ENCODE measurements around the gene SLC44A4.
A peak's percentile ranks its signal among the peaks of the same experiment; 100 is the strongest.
"Not testable (repeated sequence)": the region's sequence is repeated elsewhere in the genome, so short reads cannot be mapped to it uniquely, and the experiment has no call there.

The SLC44A4 gene

DNA sequence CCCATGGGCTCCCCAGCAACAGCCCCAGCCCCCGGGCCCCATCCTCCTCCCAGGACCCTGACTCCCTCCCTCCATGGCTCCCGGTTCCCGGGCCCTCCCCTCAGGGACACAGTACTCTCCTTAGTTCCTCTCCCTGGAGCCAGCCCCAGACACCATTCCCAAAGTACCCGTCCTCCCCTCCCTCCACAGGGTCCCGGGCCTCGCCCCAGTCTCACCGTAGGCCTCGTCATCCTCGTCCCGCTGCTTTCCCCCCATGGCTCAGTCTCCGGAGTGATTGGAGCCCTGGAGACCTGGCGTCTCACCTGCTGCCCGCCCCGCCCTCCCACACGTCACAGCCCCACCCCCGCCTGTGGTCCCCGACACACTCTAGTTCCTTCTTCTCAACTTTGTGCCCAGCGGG lies at the start of gene SLC44A4:
Gene SLC44A4 (minus strand): TSS at position 272 of the 400 bp plus-strand sequence. CDS start 17 bp downstream, at position 255.
- no peak for DNase-seq (ENCODE audit: low spot score in 2 of 2)
- no peak for ATAC-seq
- Mint-ChIP-seq H3K4me1 (peaks cover 6% of the 10 kb centered on the region), H3K4me3 (no peak within 1 kb of the TSS), H3K36me3 (peaks cover 41% of the 10 kb centered on the region), H3K9me3 (no peaks in the 10 kb centered on the region), H3K27ac (peak within 1 kb of the TSS; percentile 78)

DNA sequence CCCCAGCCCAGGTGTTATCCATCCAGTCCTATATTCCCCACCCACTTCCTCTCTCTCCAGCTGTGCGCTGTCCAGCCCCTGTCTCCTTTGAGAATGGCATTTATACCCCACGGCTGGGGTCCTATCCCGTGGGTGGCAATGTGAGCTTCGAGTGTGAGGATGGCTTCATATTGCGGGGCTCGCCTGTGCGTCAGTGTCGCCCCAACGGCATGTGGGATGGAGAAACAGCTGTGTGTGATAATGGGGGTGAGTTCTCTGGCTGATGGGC lies 49.8 kb upstream of the SLC44A4 start:
- ATAC-seq (no peak), DNase-seq (ENCODE audit: low spot score in 2 of 2) (no peak)
- H3K27ac Mint-ChIP-seq = no peak overlapping the region
- no peak overlapping the region for H3K4me3 Mint-ChIP-seq
- H3K9me3 Mint-ChIP-seq = no peaks in the 10 kb centered on the region
- no peaks in the 10 kb centered on the region for H3K36me3 Mint-ChIP-seq
- no peaks in the 10 kb centered on the region for H3K4me1 Mint-ChIP-seq

DNA sequence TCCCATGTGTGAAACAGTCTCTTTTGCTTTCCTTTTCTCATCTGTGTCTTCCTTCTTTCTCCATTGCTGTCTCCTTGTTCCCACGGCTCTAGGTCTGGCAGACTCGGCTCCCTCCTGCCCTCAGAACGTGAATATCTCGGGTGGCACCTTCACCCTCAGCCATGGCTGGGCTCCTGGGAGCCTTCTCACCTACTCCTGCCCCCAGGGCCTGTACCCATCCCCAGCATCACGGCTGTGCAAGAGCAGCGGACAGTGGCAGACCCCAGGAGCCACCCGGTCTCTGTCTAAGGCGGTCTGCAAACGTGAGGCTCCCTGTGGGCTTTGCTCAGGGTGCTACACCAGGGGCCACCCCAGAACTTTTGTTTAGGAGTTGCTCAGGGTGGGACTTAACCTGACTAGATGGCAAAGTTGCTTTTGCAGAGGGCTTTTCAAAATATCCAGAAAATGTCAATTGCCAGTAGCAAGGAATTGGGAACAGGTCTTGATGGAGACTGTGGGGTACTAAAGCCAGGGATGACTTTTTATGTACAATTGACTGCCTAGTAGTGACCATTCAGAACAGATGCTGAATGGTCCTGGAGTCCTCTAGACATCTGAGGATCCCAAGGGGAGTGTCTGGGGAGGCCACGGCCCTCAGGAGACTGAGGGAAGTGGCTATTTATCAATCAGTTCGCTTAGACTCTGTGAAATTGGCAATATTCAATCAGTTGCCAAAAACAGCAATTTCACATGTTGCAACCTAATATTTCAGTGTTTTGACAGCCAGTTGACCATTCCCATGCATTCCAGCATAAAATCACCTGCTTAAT lies 49.3 kb upstream of the SLC44A4 start:
- Mint-ChIP-seq H3K36me3 (no peaks in the 10 kb centered on the region), H3K27ac (no peak overlapping the region), H3K9me3 (no peaks in the 10 kb centered on the region), H3K4me3 (no peak overlapping the region), H3K4me1 (no peaks in the 10 kb centered on the region)
- ATAC-seq = no peak
- no peak for DNase-seq (ENCODE audit: low spot score in 2 of 2)

DNA sequence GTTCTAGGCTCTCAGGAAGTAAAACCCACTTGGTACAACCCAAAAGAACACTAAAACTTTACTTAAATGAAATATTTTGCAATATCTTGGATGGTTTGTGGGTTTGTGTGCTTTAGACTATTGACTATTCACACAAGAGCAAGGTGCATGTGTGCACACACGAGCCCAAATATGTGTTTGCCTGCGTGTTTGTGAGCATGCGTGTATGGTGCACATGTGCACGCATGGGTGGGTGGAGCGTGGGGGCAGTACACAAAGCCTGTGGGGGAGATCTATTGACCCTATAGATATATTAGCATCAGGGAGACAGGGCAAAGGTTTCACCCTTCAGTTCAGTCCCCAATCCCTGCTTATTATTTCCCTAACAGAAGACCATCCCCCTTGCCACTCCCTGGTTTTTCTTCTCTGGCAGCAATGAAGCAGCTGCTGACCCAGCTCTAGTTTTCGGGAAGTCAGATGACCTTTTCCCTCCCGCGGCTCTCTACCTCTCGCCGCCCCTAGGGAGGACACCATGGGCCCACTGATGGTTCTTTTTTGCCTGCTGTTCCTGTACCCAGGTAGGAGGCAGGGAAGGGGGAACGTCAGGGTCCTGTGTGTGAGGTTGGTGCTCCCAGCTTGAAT lies 48.6 kb upstream of the SLC44A4 start, which contains the start of gene C2:
Gene C2 (plus strand): TSS at position 476 of the 621 bp plus-strand sequence. CDS start 36 bp downstream, at position 512.
- H3K27ac Mint-ChIP-seq = no peak within 1 kb of the TSS
- ATAC-seq (no peak), DNase-seq (ENCODE audit: low spot score in 2 of 2) (no peak)
- no peaks in the 10 kb centered on the region for H3K4me1 Mint-ChIP-seq
- H3K9me3 Mint-ChIP-seq = no peaks in the 10 kb centered on the region
- no peaks in the 10 kb centered on the region for H3K36me3 Mint-ChIP-seq
- no peak within 1 kb of the TSS for H3K4me3 Mint-ChIP-seq

- Mint-ChIP-seq H3K4me3 (no peak overlapping the region), H3K9me3 (no peaks in the 10 kb centered on the region), H3K36me3 (no peaks in the 10 kb centered on the region), H3K4me1 (no peaks in the 10 kb centered on the region), H3K27ac (no peak overlapping the region)
- DNase-seq (ENCODE audit: low spot score in 2 of 2) (no peak), ATAC-seq (peak; percentile 56)
These were observed 44.1 kb upstream of the SLC44A4 start for GRCh38 chr6:31922942-31923341.

- ATAC-seq (no peak), DNase-seq (ENCODE audit: low spot score in 2 of 2) (no peak)
- Mint-ChIP-seq H3K27ac (no peak overlapping the region), H3K36me3 (no peaks in the 10 kb centered on the region), H3K4me1 (no peaks in the 10 kb centered on the region), H3K9me3 (no peaks in the 10 kb centered on the region), H3K4me3 (no peak overlapping the region)
These were observed 42.0 kb upstream of the SLC44A4 start for GRCh38 chr6:31920811-31921210.

DNA sequence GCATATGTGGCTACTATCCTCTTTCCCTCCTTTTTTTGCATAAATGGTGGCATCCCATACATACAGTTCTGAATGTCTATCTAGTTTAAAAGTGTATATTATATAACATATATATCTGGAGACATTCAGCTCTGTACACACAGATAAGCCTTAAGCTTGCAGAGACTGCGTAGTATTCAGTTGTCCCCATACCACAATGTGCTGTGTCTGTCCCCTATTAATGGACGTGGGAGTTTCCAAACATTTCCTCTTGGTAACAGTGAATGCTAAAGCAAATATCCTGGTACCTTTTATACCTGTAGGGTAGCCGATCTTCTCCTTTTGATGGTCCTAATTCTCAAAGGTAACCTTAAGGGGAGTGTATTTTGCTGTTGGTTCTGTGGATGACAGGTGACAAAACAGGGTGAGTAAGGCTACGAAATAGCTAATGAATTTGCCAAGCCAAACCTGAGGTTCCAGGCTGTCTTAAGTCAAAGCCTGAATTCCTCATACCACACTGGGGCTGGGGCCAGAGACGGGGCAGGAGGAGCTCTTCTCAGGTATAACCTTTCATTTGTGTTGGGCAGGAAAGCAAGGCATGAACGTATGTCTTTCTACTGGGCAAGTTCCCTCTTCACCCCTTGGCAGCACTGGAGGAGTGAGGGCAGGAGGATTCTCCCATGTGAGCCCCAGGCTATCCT lies 41.0 kb upstream of the SLC44A4 start:
- Mint-ChIP-seq H3K36me3 (no peaks in the 10 kb centered on the region), H3K9me3 (no peaks in the 10 kb centered on the region), H3K4me1 (no peaks in the 10 kb centered on the region), H3K27ac (no peak overlapping the region), H3K4me3 (no peak overlapping the region)
- DNase-seq (ENCODE audit: low spot score in 2 of 2) (no peak), ATAC-seq (no peak)

DNA sequence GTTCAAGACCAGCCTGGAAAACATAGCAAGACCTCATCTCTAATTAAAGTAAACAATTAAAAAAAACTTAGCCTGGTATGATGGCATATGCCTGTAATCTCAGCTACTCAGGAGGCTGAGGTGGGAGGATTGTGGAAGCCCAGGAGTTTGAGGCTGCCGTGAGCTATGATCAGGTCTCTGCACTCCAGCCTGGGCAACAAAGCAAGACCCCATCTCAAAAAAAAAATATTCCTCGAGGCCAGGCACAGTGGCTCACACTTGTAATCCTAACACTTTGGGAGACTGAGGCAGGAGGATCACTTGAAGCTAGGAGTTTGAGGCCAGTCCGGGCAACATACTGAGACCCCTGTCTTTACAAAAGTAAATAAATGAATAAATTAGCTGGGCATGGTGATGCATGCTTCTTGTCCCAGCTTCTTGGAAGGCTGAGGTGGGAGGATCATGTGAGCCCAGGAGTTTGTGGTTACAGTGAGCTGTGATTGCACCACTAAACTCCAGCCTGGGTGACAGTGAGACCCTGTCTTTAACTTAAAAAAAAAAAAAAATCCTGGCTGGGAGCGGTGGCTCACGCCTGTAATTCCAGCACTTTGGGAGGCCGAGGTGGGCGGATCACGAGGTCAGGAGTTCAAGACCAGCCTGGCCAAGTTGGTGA lies 39.4 kb upstream of the SLC44A4 start:
- no peak for ATAC-seq
- H3K4me3 Mint-ChIP-seq = no peak overlapping the region
- DNase-seq (ENCODE audit: low spot score in 2 of 2) = no peak
- H3K4me1 Mint-ChIP-seq = no peaks in the 10 kb centered on the region
- H3K36me3 Mint-ChIP-seq = no peaks in the 10 kb centered on the region
- H3K27ac Mint-ChIP-seq = no peak overlapping the region
- no peaks in the 10 kb centered on the region for H3K9me3 Mint-ChIP-seq

GRCh38 chr6:31915756-31916155 lies 37.0 kb upstream of the SLC44A4 start:
- no peak overlapping the region for H3K4me3 Mint-ChIP-seq
- DNase-seq (ENCODE audit: low spot score in 2 of 2) (no peak), ATAC-seq (no peak)
- H3K36me3 Mint-ChIP-seq = no peaks in the 10 kb centered on the region
- H3K4me1 Mint-ChIP-seq = peaks cover 6% of the 10 kb centered on the region
- no peaks in the 10 kb centered on the region for H3K9me3 Mint-ChIP-seq
- H3K27ac Mint-ChIP-seq = no peak overlapping the region

- Mint-ChIP-seq H3K36me3 (no peaks in the 10 kb centered on the region), H3K4me1 (peaks cover 6% of the 10 kb centered on the region), H3K9me3 (no peaks in the 10 kb centered on the region), H3K27ac (no peak overlapping the region), H3K4me3 (no peak overlapping the region)
- ATAC-seq (no peak), DNase-seq (ENCODE audit: low spot score in 2 of 2) (no peak)
These were observed 36.6 kb upstream of the SLC44A4 start for GRCh38 chr6:31915351-31915750.

GRCh38 chr6:31911826-31912585 lies 33.2 kb upstream of the SLC44A4 start:
- Mint-ChIP-seq H3K4me3 (no peak overlapping the region), H3K27ac (no peak overlapping the region), H3K36me3 (no peaks in the 10 kb centered on the region), H3K9me3 (no peaks in the 10 kb centered on the region), H3K4me1 (peaks cover 13% of the 10 kb centered on the region)
- ATAC-seq (no peak), DNase-seq (ENCODE audit: low spot score in 2 of 2) (no peak)

DNA sequence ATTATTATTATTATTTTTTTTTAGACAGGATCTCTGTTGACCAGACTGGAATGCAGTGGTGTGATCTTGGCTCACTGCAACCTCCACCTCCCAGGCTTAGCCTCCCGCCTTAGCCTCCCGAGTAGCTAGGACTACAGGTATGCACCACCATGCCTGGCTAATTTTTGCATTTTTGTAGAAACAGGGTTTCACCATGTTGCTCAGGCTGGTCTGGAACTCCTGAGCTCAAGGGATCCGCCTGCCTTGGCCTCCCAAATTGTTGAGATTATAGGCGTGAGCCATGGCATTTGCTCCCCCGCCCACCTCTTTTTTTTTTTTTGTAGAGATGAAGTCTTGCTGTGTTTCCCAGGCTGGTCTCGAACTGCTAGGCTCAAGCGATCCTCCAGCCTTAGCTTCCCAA lies 30.5 kb upstream of the SLC44A4 start:
- not testable (repeated sequence) for ATAC-seq; H3K36me3 Mint-ChIP-seq; H3K9me3 Mint-ChIP-seq; H3K4me3 Mint-ChIP-seq; H3K27ac Mint-ChIP-seq; DNase-seq (ENCODE audit: low spot score in 2 of 2)
- H3K4me1 Mint-ChIP-seq = peaks cover 13% of the 10 kb centered on the region

DNA sequence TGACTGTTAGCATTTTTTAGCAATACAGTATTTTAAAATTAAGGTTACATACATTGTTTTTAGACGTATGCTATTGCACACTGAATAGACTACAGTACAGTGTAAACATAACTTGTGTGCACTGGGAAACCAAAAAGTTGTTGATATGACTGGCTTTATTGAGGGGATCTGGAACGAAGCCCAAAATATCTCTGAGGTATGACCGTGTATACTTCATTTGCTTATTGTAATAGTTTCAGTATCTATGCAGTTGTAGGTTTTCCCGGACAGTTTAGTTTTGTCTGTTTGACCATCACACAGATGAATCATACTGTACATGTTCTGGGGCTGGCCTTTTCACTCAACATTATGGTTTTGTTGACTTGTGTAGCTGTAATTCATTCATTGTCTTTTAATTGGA lies 30.0 kb upstream of the SLC44A4 start:
- H3K27ac Mint-ChIP-seq = no peak overlapping the region
- no peak overlapping the region for H3K4me3 Mint-ChIP-seq
- no peaks in the 10 kb centered on the region for H3K36me3 Mint-ChIP-seq
- DNase-seq (ENCODE audit: low spot score in 2 of 2) (no peak), ATAC-seq (peak; percentile 91)
- H3K9me3 Mint-ChIP-seq = no peaks in the 10 kb centered on the region
- peaks cover 13% of the 10 kb centered on the region for H3K4me1 Mint-ChIP-seq

DNA sequence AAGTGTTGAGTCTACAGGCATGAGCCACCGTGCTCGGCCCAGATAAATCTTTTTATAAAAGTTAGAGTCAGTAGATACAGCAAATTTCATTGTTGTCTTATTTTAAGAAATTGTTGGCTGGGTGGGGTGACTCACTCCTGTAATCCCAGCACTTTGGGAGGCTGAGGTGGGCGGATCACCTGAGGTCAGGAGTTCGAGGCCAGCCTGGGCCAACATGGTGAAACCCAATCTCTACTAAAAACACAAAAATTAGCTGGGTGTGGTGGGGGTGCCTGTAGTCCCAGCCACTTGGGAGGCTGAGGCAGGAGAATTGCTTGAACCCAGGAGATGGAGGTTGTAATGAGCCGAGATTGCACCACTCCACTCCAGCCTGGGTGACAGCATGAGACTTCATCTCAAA lies 29.5 kb upstream of the SLC44A4 start:
- peaks cover 14% of the 10 kb centered on the region for H3K4me1 Mint-ChIP-seq
- DNase-seq (ENCODE audit: low spot score in 2 of 2); H3K9me3 Mint-ChIP-seq: not testable (repeated sequence)

More for the DNA sequence above, 29.5 kb upstream of the SLC44A4 start:
- H3K27ac Mint-ChIP-seq, H3K36me3 Mint-ChIP-seq, ATAC-seq, H3K4me3 Mint-ChIP-seq: not testable (repeated sequence)
